Endothelial cell of umbilical vein (primary cell): ENCODE measurements around the gene CEP104. TPM values are rescaled to one million over a fixed set of nuclear protein-coding genes. Genes with fewer than 3 reads are reported as not detected.

Experiments used
- BruUV-seq: library from RNA; stranded (reverse); fragments of 400-500 nt; replicated peaks from 2 replicates; lab custom pipeline; 2021; lab: Mats Ljungman, UMichigan
- CTCF ChIA-PET: fragments of 300-600, 350-600 bp; sonication (Branson Sonifier 250); formaldehyde crosslinking; loops from one replicate; lab custom pipeline; 2021; ENCODE audit warnings: antibody characterized with exemption, inconsistent platforms; lab: Charles Lee
- POLR2A ChIA-PET: fragments of 300-600, 350-600 bp; sonication (Branson Sonifier 250); formaldehyde crosslinking; loops from one replicate; lab custom pipeline; 2021; ENCODE audit warnings: antibody characterized with exemption, inconsistent platforms; lab: Charles Lee
- DNase-seq: peaks from one replicate; pipeline ENCODE4 v3.0.0-alpha.2; 2011; ENCODE audit warnings: low read depth, low spot score
- FAIRE-seq: peaks from 2 replicates; lab custom pipeline; 2011; peaks lifted over from hg19 to GRCh38; lab: Jason Lieb, UNC
- H2AFZ ChIP-seq: 2 replicates; pipeline ENCODE4 v1.6.0; 2012; ENCODE audit warnings: low read depth, low read length, control low read depth, inconsistent platforms
- H3K27ac ChIP-seq: 2 replicates; pipeline ENCODE4 v1.5.1; 2011; ENCODE audit warnings: low read depth, mild to moderate bottlenecking, control low read depth, low read length, moderate library complexity; ENCODE audit not compliant: insufficient read depth
- H3K27me3 ChIP-seq, 2 experiments: 2 replicates each; pipeline versions ENCODE4 v1.6.0 to v1.6.1; 2011; ENCODE audit warnings: low read length in 2 of 2, mixed read lengths in 1 of 2; ENCODE audit not compliant: control insufficient read depth in 2 of 2, insufficient read depth in 2 of 2
- H3K36me3 ChIP-seq, 2 experiments: 2 replicates in 1 of 2; 3 replicates in 1 of 2; pipeline ENCODE4 v1.5.1; 2011; ENCODE audit warnings: low read length in 2 of 2, mild to moderate bottlenecking in 1 of 2, moderate library complexity in 1 of 2; ENCODE audit not compliant: control insufficient read depth in 2 of 2, insufficient read depth in 2 of 2; ENCODE audit errors: extremely low read depth in 1 of 2
- H3K4me1 ChIP-seq: 3 replicates; pipeline ENCODE4 v1.5.1; 2011; ENCODE audit warnings: mild to moderate bottlenecking, low read length; ENCODE audit not compliant: control insufficient read depth, insufficient read depth; ENCODE audit errors: extremely low read depth
- H3K4me2 ChIP-seq: 2 replicates; pipeline ENCODE4 v1.6.1; 2011; ENCODE audit warnings: low read length, control low read depth, mixed read lengths; ENCODE audit not compliant: insufficient read depth
- H3K4me3 ChIP-seq, 3 experiments: fragments of 200-600 bp in 1 of 3; sonication (generic), shearing (Covaris generic) in 1 of 3; replicated peaks in 1 of 3; 2 replicates each; pipeline ENCODE4 v1.5.1; 2011 to 2016; ENCODE audit warnings: control low read depth in 3 of 3, low read length in 3 of 3, mild to moderate bottlenecking in 2 of 3, inconsistent platforms in 1 of 3, low read depth in 1 of 3, moderate library complexity in 1 of 3; ENCODE audit not compliant: insufficient read depth in 1 of 3
- H3K79me2 ChIP-seq: 2 replicates; pipeline ENCODE4 v1.6.0; 2012; ENCODE audit warnings: low read length, inconsistent platforms; ENCODE audit not compliant: control insufficient read depth, insufficient read depth
- H3K9ac ChIP-seq: replicated peaks from 2 replicates; pipeline ENCODE3; 2011; ENCODE audit warnings: low read length, control low read depth; ENCODE audit not compliant: insufficient read depth; ENCODE audit errors: extremely low read depth
- H3K9me1 ChIP-seq: replicated peaks from 3 replicates; pipeline ENCODE4 v1.6.0; 2011; ENCODE audit warnings: mild to moderate bottlenecking, low read length; ENCODE audit not compliant: control insufficient read depth, insufficient read depth; ENCODE audit errors: extremely low read depth
- H3K9me3 ChIP-seq: replicated peaks from 2 replicates; pipeline ENCODE4 v1.5.1; 2012; ENCODE audit warnings: low read length, inconsistent platforms; ENCODE audit not compliant: control insufficient read depth, insufficient read depth
- H4K20me1 ChIP-seq: replicated peaks from 2 replicates; pipeline ENCODE3; 2011; ENCODE audit warnings: mild to moderate bottlenecking, low read length; ENCODE audit not compliant: control insufficient read depth, insufficient read depth; ENCODE audit errors: extremely low read depth
- CTCF ChIP-seq, 2 donors: IDR thresholded peaks; 1 replicate in 1 of 2; 2 replicates in 1 of 2; pipeline ENCODE4 v1.5.1; 2011; ENCODE audit warnings: low read length in 2 of 2, mild to moderate bottlenecking in 2 of 2, moderate library complexity in 2 of 2, control low read depth in 1 of 2, inconsistent platforms in 1 of 2, low read depth in 1 of 2; ENCODE audit not compliant: insufficient read depth in 1 of 2; ENCODE audit errors: extremely low read depth in 1 of 2
- FOS ChIP-seq: IDR thresholded peaks from 2 replicates; pipeline ENCODE4 v1.6.1; 2011; ENCODE audit warnings: mild to moderate bottlenecking, low read length, moderate library complexity, borderline replicate concordance; ENCODE audit not compliant: insufficient read depth
- GATA2 ChIP-seq: IDR thresholded peaks from 2 replicates; pipeline ENCODE4 v1.7.0; 2011; ENCODE audit warnings: low read depth, mild to moderate bottlenecking, moderate library complexity, mixed read lengths, low read length; ENCODE audit not compliant: insufficient read length, insufficient read depth
- MAX ChIP-seq: IDR thresholded peaks from 2 replicates; pipeline ENCODE4 v1.6.1; 2011; ENCODE audit not compliant: insufficient read depth, insufficient read length
- MYC ChIP-seq: IDR thresholded peaks from one replicate; pipeline ENCODE4 v1.6.1; 2011; ENCODE audit warnings: mild to moderate bottlenecking, low read depth, low read length
- POLR2AphosphoS5 ChIP-seq: IDR thresholded peaks from 2 replicates; pipeline ENCODE4 v1.6.1; 2012; ENCODE audit warnings: low read depth, mild to moderate bottlenecking, control low read depth, low read length, moderate library complexity; ENCODE audit not compliant: insufficient read depth
- dilution Hi-C: fragments of 300-500 bp; cut with MboI; formaldehyde crosslinking; loops from one replicate; pipeline ENCODE4 v1.15.0; 2019; ENCODE audit warnings: low sequenced_read_pairs; ENCODE audit not compliant: extremely low pct_ligation_motif_present
- intact Hi-C: fragments of 100-400 bp; cut with micrococcal nuclease; formaldehyde crosslinking; loops from one replicate; pipeline ENCODE4 v1.10.0; 2022
- polyA plus RNA-seq, 4 experiments: library from polyadenylated mRNA; depleted of rRNA in 3 of 4; stranded (reverse) in 3 of 4; unstranded in 1 of 4; fragments of >200 nt; gene quantifications; 2 replicates each; pipeline versions ENCODE4 v1.2.1 to v1.2.3, GENCODE V29; 2011 to 2012; ENCODE audit warnings: missing spikeins in 1 of 4
- total RNA-seq: library from RNA; stranded (reverse); gene quantifications from 2 replicates; pipeline ENCODE4 v1.2.3, GENCODE V29; 2021

Gene CEP104
- total and polyA plus RNA-seq, 2 donors (not counting 3 experiments of a cell fraction or from before 2014, with no cell fraction given), result 12.4 to 43.0 TPM

- Histone ChIP-seq H3K9me1 (no peaks in the 10 kb centered on the region), H3K36me3 (peaks cover 0 to 18% of the 10 kb centered on the region in 2 experiments), H3K4me2 (no peak overlapping the region), H3K27ac (no peak overlapping the region), H3K79me2 (no peaks in the 10 kb centered on the region), H3K9me3 (no peaks in the 10 kb centered on the region), H3K27me3 (no peaks in the 10 kb centered on the region), H2AFZ (no peak overlapping the region), H4K20me1 (no peaks in the 10 kb centered on the region), H3K4me3 (no peak overlapping the region), H3K9ac (no peak overlapping the region), H3K4me1 (no peaks in the 10 kb centered on the region)
- DNase-seq (no peak), FAIRE-seq (no peak)
- BruUV-seq, result no TSS peak
- TF ChIP-seq POLR2AphosphoS5 (no peak), MYC (no peak), FOS (no peak), MAX (no peak), GATA2 (no peak), CTCF (IDR thresholded peaks at IDR 0.05; ENCODE audit: extremely low read depth in 1 of 2, insufficient read depth in 1 of 2, low read depth in 1 of 2, low read length in 2 of 2) (no peak)
- dilution Hi-C loops (no loop called here), intact Hi-C loops (no loop called here)
- ChIA-PET CTCF (interaction anchor here (1.1 to 1.3 kb wide), 2 partner anchors 8 to 11 kb away, joined by 3 to 4 read pairs; no protein-coding TSS in a partner anchor), POLR2A (no interaction called here)
Measured at GRCh38 chr1:3836421-3836820, 20.6 kb downstream of the CEP104 start.
